Cardiac fibroblast (primary cell): Measurements from ENCODE around the gene TPRX1.
"Not testable (repeated sequence)": the region's sequence is repeated elsewhere in the genome, so short reads cannot be mapped to it uniquely, and the experiment has no call there.

Experiments used
- DNase-seq, 2 donors: peaks; one replicate each; pipeline versions ENCODE4 v3.0.0 to v3.0.0-alpha.2; 2010; ENCODE audit warnings: low read depth in 2 of 2
- H3K4me3 ChIP-seq, 2 donors: replicated peaks in 1 of 2; 1 replicate in 1 of 2; 2 replicates in 1 of 2; pipeline ENCODE4 v1.5.1; 2011; ENCODE audit warnings: low read depth in 2 of 2, low read length in 2 of 2, mild to moderate bottlenecking in 2 of 2, moderate library complexity in 1 of 2
- TF ChIP-seq, protein P1 (sequence below): IDR thresholded peaks from one replicate; pipeline ENCODE4 v1.5.1; 2011; ENCODE audit warnings: low read depth, mild to moderate bottlenecking, low read length, inconsistent platforms

TPRX1 gene

DNA sequence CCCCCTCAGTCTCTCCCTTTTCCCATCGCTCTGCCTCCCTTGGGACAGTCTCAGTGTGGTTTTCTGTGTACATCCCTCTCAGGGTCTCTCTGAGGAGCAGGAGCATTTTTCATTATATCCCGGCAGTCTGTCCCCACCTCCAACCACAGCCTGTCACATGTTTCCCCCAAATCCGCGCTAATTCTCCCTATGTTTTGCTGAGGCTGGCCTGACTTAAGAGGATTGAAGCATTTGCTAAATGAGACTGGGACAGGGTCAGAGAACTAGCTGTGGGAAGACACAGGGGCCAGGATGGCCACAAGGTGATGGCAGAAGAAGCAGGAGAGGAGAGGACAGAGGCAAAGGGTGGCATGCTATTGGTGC is 5.5 kb downstream of the TPRX1 start:
- TF ChIP-seq, protein P1, sequence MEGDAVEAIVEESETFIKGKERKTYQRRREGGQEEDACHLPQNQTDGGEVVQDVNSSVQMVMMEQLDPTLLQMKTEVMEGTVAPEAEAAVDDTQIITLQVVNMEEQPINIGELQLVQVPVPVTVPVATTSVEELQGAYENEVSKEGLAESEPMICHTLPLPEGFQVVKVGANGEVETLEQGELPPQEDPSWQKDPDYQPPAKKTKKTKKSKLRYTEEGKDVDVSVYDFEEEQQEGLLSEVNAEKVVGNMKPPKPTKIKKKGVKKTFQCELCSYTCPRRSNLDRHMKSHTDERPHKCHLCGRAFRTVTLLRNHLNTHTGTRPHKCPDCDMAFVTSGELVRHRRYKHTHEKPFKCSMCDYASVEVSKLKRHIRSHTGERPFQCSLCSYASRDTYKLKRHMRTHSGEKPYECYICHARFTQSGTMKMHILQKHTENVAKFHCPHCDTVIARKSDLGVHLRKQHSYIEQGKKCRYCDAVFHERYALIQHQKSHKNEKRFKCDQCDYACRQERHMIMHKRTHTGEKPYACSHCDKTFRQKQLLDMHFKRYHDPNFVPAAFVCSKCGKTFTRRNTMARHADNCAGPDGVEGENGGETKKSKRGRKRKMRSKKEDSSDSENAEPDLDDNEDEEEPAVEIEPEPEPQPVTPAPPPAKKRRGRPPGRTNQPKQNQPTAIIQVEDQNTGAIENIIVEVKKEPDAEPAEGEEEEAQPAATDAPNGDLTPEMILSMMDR = no peak

DNA sequence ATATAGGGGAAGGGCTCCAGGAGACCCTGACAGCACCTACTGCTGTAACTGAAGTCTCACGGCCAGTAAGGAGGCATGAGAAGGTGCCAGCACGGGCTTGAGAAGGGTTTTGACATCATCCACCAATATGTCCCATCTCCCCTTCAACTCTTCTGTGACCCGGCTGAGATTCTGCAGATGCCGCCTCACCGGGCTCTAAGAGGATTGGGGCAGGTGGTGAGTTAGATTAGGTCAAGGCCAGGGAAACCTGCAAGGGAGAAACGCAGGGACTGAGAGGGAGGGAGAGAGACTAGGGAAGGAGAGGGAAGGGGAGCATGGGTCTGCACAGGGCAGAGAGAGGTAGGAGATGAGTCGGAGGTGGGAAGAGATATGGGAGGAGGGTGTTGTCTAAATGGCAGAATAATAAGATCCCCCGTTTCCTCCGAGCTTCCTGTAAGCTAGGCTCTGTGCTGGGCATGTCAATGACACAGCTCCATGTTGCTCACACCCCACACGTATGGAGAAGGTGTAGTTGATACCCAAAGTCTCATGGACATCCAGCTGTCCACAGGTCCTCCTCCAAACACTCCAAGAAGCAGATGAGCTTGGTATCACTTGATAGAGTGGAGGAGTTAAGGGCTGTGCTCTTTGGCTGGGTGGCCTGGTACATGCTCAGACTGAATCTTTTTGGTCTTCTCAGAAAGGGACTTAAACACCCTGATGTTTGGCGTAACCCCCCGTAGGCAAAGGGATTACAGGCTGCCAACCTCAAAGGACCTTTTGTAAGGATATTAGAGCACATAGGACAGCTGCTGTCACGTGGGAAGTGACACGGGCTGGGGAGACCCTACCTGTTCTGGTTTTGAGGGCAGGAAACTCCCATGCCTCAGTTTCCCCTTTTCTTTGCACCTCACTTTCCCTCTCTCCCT is 6.1 kb downstream of the TPRX1 start:
- no peak for DNase-seq
- no peak overlapping the region for H3K4me3 ChIP-seq
- TF ChIP-seq, protein P1 = no peak

More for the DNA sequence above, 5.5 kb downstream of the TPRX1 start:
- no peak for DNase-seq
- no peak overlapping the region for H3K4me3 ChIP-seq

DNA sequence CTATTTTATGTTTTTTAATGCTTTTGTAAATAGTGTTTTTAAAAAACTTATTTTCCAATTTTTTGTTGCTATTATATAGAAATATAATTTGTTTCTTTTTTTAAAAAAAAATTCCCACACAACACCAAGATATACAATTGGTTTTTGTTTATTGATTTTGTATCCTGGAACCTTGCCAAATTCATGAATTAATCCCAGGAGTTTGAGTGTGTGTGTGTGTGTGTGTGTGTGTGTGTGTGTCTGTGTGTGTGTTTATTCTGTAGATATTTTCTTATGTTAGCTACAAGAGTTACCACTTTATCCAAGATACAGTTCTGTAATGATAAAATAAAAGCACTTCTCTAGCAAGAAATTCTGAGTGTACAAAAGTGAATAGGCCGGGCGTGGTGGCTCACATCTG is 7.6 kb downstream of the TPRX1 start:
- H3K4me3 ChIP-seq = no peak overlapping the region
- DNase-seq = no peak
- TF ChIP-seq, protein P1 = no peak

DNA sequence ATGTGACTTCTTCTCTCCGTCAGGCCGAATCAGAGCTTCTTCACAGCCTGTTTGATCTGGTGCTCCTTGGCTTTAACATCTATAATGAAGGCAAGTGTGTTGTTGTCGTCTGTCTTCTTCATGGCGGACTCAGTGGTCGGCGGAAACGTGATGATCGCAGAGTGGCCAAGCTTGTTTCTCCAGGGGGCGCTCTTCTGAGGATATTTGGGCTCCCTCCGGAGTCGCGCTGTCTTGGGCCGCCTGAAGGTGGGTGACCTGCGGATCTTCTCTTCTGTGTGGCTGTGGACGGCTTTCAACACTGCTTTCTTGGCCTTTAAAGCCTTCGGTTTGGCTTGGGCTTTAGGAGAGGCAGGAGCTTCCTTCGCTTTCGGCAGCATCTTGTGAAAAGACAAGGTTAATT is 9.8 kb downstream of the TPRX1 start:
- H3K4me3 ChIP-seq = no peak overlapping the region
- DNase-seq = no peak
- TF ChIP-seq, protein P1 = no peak

DNA sequence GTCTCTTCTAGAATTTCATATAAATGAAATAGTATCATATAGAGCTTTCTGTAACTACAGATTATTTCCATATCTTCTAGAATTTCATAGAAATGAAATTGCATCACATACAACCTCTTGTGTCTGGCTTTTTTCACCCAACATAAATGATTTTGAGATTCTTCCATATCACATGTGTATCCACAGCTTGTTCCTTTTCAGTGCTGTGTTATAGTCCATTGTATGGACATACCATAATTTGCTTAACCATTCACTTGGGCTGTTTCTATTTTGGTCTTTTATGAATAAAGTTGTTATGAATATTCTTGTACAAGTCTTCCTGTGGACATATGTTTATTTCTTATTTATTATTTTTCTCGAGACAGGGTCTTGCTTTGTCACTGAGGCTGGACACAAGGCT is 11.7 kb downstream of the TPRX1 start:
- no peak for DNase-seq
- TF ChIP-seq, protein P1 = no peak
- no peak overlapping the region for H3K4me3 ChIP-seq

DNA sequence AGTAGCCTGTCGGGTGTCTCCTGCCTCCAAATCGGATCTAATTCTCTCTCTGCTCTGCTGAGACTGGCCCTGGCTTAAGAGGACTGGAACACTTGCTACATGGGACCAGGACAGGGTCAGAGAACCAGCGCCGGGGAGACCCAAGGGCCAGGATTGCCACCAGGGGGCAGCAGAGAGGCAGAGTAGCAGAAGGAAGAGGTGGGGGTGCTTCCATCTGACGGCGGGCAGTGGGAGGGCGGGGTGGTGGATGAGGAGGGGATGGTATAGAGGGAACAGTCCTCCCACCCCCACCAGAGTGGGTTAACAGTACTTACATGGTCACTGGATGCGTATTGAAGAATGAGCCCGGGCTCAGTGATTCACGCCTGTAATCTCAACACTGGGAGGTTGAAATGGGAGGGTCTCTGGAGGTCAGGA is 13.9 kb downstream of the TPRX1 start:
- peak; percentile 71 to 78 for DNase-seq
- no peak overlapping the region for H3K4me3 ChIP-seq
- TF ChIP-seq, protein P1 = peak; percentile 93

DNA sequence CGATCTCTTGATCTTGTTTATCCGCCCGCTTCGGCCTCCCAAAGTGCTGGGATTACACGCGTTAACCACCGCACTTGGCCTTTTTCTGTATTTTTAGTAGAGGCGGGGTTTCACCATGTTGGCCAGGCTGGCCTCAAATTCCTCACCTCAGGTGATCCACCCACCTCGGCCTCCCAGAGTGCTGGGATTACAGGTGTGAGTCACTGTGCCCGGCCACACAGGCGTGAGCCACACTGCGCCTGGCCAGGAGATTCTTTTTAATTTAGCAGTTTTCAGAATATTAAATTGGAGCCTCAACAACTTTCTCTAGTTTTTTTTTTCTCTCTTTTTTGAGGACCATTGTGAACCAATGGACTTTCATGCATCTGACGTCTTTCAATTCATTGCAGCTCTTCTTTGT is 14.5 kb downstream of the TPRX1 start:
- not testable (repeated sequence) for DNase-seq, H3K4me3 ChIP-seq

DNA sequence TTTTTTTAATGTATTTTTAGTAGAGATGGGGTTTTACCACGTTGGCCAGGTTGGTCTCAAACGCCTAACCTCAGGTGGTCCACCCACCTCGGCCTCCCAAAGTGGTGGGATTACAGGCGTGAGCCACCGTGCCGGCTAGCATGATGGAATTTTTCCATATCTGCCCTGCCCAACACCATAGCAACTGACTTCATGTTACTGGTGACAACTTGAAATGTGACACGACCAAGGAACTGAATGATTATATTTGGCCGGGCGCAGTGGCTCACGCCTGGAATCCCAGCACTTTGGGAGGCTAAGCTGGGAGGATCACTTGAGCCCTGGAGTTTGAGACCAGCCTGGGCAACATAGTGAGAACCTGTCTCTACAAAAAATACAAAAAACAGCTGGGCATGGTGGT is 17.0 kb downstream of the TPRX1 start:
- H3K4me3 ChIP-seq, DNase-seq: not testable (repeated sequence)
